Measurements from ENCODE around the gene MAPK12.
"Not testable (repeated sequence)": the region's sequence is repeated elsewhere in the genome, so short reads cannot be mapped to it uniquely, and the experiment has no call there.

Gene MAPK12

GRCh38 chr22:50205781-50206569 lies 55.5 kb downstream of the MAPK12 start:
- no peak for DNase-seq (ENCODE audit: low read depth)
- H3K4me3 ChIP-seq (ENCODE audit: low read depth, low read length): no peak overlapping the region
- no peak for TF ChIP-seq CTCF (IDR thresholded peaks at IDR 0.05; ENCODE audit: insufficient read depth, low read depth, low read length, missing control alignments)

DNA sequence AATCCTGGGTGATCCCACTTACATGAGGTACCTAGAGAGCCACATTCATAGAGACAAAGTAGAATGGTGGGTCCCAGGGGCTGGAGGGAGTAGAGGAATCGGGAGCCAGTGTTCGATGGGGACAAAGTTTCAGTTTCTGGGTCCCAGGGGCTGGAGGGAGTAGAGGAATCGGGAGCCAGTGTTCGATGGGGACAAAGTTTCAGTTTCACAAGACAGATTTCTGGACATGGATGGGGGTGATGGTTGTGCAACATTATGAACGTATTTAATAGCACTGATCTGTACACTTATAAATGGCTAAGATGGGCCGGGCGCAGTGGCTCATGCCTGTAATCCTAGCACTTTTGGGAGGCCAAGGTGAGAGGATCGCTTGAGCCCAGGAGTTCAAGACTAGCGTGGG lies 56.5 kb downstream of the MAPK12 start:
- not testable (repeated sequence) for H3K4me3 ChIP-seq (ENCODE audit: low read depth, low read length); DNase-seq (ENCODE audit: low read depth)

DNA sequence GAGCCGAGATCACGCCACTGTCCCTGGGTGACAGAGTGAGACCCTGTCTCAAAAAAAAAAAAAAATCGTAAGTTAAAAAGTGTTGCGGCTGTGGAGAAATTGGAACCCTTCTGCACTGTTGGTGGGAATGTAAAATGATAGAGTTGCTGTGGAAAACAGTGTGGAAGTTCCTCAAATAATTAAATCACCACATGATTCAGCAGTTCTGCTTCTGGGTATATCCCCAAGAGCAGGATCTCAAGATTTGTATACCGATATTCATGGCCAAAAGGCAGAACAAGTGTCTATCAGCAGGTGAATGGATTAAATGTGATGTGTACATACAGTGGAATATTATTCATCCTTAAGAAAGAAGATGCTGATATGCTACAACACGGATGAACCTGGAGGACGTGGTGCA lies 56.9 kb downstream of the MAPK12 start:
- H3K4me3 ChIP-seq (ENCODE audit: low read depth, low read length): no peak overlapping the region
- no peak for TF ChIP-seq CTCF (IDR thresholded peaks at IDR 0.05; ENCODE audit: insufficient read depth, low read depth, low read length, missing control alignments)
- DNase-seq (ENCODE audit: low read depth): no peak

DNA sequence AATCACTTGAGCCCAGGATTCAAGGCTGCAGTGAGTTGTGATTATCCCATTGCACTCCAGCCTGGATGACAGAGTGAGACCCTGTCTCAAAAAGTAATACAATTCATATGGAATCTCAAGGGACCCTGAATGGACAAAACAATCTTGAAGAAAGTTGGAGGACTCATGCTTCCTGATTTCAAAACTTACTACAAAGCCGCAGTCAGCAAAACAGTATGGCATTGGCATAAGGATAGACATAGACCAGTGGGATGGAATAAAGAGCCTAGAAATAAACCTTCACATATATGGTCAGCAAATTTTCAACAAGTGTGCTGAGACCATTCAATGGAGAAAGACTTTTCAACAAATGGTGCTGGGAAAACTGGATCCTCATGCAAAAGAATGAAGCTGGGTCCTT lies 58.2 kb downstream of the MAPK12 start:
- no peak overlapping the region for H3K4me3 ChIP-seq (ENCODE audit: low read depth, low read length)
- no peak for TF ChIP-seq CTCF (IDR thresholded peaks at IDR 0.05; ENCODE audit: insufficient read depth, low read depth, low read length, missing control alignments)
- DNase-seq (ENCODE audit: low read depth): no peak

All from GM12865 (cell line).